PFSK-1 (cell line): ENCODE data around the gene PLXDC2.

Source experiments
- FOXP2 ChIP-seq: optimal IDR thresholded peaks from 2 replicates; pipeline ENCODE3; 2011; ENCODE audit warnings: borderline replicate concordance, control low read depth, inconsistent platforms; ENCODE audit not compliant: insufficient read depth; ENCODE audit errors: extremely low read length, extremely low read depth
- POLR2AphosphoS5 ChIP-seq: IDR thresholded peaks from 2 replicates; pipeline ENCODE4 v1.6.1; 2012; ENCODE audit warnings: low read depth, mild to moderate bottlenecking, control low read depth, low read length, moderate library complexity
- REST ChIP-seq, 2 experiments: IDR thresholded peaks; 2 replicates each; pipeline versions ENCODE4 v1.6.1 to v1.8.0; 2011 to 2012; ENCODE audit warnings: low read depth in 2 of 2, low read length in 2 of 2, control low read depth in 1 of 2, inconsistent platforms in 1 of 2, mild to moderate bottlenecking in 1 of 2, moderate library complexity in 1 of 2; ENCODE audit not compliant: insufficient read depth in 1 of 2
- SIN3A ChIP-seq: IDR thresholded peaks from 2 replicates; pipeline ENCODE4 v1.6.1; 2012; ENCODE audit warnings: mild to moderate bottlenecking, low read length, moderate library complexity, borderline replicate concordance; ENCODE audit not compliant: insufficient read depth
- TAF1 ChIP-seq: IDR thresholded peaks from 2 replicates; pipeline ENCODE4 v1.6.1; 2012; ENCODE audit warnings: low read length, control low read depth, borderline replicate concordance; ENCODE audit not compliant: insufficient read depth

Gene PLXDC2

GRCh38 chr10:20115894-20116293 lies 299.7 kb downstream of the PLXDC2 start:
- TF ChIP-seq SIN3A (no peak), FOXP2 (no peak), REST (IDR thresholded peaks at IDR 0.05; ENCODE audit: insufficient read depth in 1 of 2, low read depth in 2 of 2, low read length in 2 of 2) (no peak), POLR2AphosphoS5 (no peak), TAF1 (no peak)

GRCh38 chr10:20117471-20117870 lies 301.2 kb downstream of the PLXDC2 start:
- TF ChIP-seq TAF1, result no peak

GRCh38 chr10:20118119-20118518 lies 301.9 kb downstream of the PLXDC2 start:
- TF ChIP-seq FOXP2 (no peak), POLR2AphosphoS5 (no peak), SIN3A (no peak), TAF1 (no peak), REST (IDR thresholded peaks at IDR 0.05; ENCODE audit: insufficient read depth in 1 of 2, low read depth in 2 of 2, low read length in 2 of 2) (no peak)

DNA sequence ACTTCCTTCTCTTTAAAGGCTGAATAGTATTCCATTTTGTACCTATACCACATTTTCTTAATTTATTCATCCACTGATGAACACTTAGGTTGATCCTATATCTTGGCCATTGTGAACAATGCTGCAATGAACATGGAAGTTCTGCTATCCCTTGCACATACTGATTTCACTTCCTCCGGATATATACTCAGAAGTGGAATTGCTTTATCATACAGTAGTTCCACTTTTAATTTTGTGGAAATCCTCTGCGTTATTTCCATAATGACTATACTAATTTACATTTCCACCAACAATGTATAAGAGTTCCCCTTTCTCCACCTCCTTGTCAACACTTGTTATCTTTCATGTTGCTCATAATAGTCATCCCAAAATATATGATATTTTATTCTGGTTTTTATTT lies 312.6 kb downstream of the PLXDC2 start:
- TF ChIP-seq SIN3A, result no peak
- TF ChIP-seq REST (IDR thresholded peaks at IDR 0.05; ENCODE audit: insufficient read depth in 1 of 2, low read depth in 2 of 2, low read length in 2 of 2), result no peak
- TF ChIP-seq POLR2AphosphoS5, result no peak
- TF ChIP-seq TAF1, result no peak
- TF ChIP-seq FOXP2, result no peak

DNA sequence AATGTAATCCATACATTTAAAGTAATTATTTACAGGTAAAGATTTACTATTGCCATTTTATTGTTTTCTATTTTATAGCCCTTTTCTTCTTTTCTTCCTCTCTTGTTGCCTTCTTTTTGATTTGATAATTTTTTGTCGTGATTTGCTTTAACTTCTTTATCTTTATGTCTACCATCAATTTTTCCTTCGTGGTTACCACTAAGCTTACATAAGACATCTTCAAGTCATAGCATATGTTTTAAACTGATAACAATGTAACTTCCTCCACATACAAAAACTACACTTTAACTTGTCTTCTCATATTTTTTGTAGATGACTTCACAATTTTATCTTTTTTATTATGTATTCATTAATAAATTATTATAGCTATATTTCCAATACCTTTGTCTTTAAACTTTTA lies 316.6 kb downstream of the PLXDC2 start:
- TF ChIP-seq FOXP2 (no peak), TAF1 (no peak), REST (IDR thresholded peaks at IDR 0.05; ENCODE audit: insufficient read depth in 1 of 2, low read depth in 2 of 2, low read length in 2 of 2) (no peak), SIN3A (no peak), POLR2AphosphoS5 (no peak)
